Muscle of arm (tissue), 12 donors: ENCODE results near the gene EPB41L3. TPM values are rescaled to one million over a fixed set of nuclear protein-coding genes. Genes with fewer than 3 reads are reported as not detected.
"Not testable (repeated sequence)": the region's sequence is repeated elsewhere in the genome, so short reads cannot be mapped to it uniquely, and the experiment has no call there.

Experiments used
- DNase-seq: peaks from one replicate; pipeline ENCODE4 v3.0.0-alpha.2; 2013
- polyA plus RNA-seq, 12 donors: library from polyadenylated mRNA; unstranded; fragments of 120-200 nt; gene quantifications; one replicate each; pipeline ENCODE4 v1.2.1, GENCODE V29; 2013; ENCODE audit not compliant: insufficient read length in 12 of 12

The EPB41L3 gene
- polyA plus RNA-seq, 12 donors: 100 to 150 (median 118) TPM

DNA sequence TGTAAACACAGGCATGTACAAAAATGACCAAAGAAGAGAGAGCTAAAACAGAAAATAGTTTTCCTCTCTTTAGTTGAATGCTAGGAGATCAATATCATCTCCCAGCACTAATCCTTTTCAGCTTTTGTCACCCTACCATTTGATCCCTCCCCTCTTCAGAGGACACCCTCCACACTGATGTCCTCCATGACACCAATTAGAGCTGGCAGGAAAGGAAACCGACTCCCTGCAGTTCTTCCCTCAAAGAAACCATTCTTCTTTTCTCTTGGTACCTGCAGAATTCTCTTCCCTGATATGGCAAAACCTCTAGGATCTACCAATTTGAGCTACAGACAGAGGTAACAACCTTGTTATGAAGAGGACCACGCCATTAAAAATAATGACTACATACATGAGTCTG is 5.3 kb downstream of the EPB41L3 start:
- DNase-seq: no peak

DNA sequence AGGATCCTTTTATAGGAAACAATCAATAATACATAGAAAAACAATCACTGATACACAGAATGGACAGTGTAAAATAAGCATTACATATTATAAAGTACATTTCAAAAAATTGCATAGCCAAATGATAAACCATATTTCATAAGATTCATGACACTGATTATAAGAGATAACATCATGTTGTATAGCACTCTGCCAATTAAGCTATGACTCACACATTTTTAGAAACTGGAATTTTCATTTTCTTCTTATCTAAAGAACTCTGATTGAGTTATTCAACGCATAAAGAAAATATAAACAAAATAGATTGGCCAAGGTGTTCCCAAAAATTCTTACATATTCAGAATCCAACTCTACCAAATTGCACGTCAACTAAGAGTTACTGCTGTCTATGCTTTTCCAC is 5.9 kb downstream of the EPB41L3 start:
- no peak for DNase-seq

GRCh38 chr18:5534845-5535244 is 9.0 kb downstream of the EPB41L3 start:
- no peak for DNase-seq

DNA sequence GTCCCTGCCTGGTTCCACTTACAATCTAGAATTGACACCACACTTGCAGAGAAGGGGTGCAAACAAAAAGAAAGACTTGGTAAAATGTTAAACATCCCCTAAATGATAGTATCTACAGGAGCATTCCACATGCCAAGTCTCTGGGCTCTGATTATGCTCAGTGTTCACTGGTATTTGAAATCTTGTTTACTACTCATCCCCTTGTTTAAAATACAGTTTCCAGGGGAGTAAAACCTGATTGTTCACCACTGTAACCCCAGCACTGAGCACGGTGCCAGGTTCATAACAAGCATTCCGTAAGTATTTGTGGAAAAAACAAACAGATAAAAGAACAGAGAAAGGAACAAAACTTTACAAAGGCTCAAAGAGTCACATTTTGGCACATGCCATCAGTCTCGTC is 11.7 kb downstream of the EPB41L3 start:
- DNase-seq: no peak

- DNase-seq: no peak
Observed at GRCh38 chr18:5530629-5531178, 13.1 kb downstream of the EPB41L3 start.

DNA sequence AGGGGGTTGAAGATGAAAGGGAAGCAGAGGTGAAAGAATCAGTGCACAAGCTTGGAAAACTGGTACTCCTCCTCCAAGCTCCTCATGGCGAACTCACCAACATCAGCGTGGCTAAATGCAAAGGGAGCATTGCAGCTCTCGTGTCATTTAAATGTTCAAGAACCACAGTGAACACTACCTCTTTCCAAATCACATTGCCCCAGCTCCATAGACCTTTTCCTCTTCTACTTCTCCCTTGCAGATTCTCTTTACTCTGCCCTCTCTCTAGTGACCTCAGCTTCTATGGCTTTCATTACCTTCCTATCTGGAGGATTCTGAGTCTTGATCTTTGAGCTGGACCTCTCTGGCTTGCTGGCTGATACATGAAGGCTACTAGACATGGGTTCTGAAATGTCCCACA is 14.3 kb downstream of the EPB41L3 start:
- DNase-seq: no peak

- no peak for DNase-seq
Observed at GRCh38 chr18:5527603-5528002, 16.2 kb downstream of the EPB41L3 start.

- no peak for DNase-seq
Observed at GRCh38 chr18:5524660-5525059, 19.1 kb downstream of the EPB41L3 start.

- no peak for DNase-seq
Observed at GRCh38 chr18:5521000-5521399, 22.8 kb downstream of the EPB41L3 start.

DNA sequence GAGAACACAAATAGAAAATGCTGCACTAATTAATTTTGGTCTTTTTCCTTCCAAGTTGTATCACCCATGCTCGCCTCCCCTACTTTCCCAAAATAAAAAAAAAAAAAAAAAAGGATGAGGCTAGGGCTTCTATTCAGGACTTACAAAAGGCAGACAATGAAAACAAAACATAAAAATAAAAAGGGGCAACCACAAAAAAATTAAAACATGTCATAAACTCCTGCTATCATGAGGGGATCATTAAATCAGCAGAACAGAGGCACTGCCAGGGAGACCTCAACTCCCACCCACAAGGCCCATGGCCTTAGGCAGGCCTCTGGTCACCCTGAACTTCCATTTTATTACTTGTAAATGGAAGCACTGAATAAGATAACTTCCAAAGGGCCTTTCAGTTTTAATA is 23.3 kb downstream of the EPB41L3 start:
- DNase-seq: no peak

GRCh38 chr18:5519448-5520298 is 24.1 kb downstream of the EPB41L3 start:
- DNase-seq: no peak

DNA sequence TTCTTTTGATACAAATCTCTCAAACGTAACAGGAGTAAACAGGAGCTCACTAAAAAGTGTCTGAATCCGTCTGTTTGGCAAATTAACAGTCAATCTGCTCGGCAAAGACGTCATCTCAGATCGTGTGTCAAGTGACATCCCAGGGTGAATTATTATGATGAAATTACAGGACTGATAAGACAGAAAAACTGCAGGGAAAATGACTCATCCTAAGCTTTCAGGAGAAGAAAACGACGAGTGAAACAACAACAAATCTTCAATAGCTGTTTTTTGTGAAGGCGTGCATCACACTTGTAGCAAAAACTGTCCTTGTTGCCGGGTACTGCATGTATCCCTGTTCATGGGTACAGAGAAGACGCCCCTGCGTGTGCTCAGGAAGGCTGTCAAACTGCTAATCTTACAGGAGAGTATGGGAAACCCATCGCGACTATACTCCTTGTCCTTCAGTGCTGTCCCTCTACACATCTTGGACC is 24.9 kb downstream of the EPB41L3 start:
- no peak for DNase-seq

- DNase-seq: no peak
Observed at GRCh38 chr18:5518179-5518770, 25.5 kb downstream of the EPB41L3 start.

DNA sequence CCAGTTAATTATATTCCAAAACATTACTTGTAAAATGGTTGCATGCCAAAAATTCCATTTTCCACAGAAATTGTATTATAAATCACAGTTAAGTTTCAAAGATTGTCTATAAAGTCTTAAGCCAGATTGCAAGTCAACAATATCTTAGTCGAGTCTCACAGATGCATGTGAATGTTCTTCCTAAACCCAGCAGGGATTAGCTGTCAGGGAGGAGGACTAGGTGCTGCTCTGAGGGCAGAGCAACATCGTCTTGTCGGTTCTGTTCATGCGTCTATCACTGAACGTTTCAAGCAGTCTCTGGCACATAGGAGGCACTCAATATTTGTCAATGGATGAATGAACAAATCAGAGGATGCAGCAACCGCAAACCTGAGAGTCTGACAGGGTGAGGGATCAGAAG is 27.0 kb downstream of the EPB41L3 start:
- DNase-seq: no peak

DNA sequence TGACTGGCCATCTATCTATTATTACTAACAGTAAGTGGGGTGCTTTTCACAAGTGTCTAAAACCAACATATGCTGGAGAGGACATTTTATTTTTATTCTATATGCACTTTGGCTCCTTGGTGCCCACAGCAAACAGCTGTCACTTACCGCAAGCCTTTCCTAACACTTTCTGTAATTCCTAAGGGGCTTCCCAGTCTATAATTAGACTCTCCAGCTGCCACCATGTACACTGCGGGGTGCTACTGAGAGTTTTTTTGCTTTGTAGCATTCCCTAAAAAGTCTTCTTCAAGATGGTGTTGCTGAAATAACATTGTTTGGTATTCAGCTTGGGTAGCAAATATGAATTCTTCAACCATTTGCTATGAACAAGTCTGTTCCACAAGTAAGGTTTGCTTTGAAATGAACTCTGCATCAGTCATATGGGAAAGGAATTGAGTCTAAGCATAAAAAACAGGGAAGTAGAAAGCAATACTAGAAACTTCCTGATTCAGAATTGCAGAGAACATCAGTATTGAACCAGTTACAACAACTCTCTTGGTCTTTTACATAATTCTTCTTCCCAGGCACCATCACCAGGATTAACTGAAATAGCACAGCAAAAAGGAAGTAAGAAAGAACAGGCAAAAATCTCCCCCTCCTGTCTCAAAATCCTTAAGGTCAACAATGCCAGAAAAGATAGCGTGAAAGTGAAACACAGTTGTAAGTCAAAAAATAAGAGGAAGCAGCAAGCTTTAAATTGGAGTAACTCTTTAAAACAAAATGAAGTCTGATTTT is 28.6 kb downstream of the EPB41L3 start:
- no peak for DNase-seq

- no peak for DNase-seq
Observed at GRCh38 chr18:5513947-5514346, 29.9 kb downstream of the EPB41L3 start.

GRCh38 chr18:5512176-5512575 is 31.6 kb downstream of the EPB41L3 start:
- DNase-seq: no peak

DNA sequence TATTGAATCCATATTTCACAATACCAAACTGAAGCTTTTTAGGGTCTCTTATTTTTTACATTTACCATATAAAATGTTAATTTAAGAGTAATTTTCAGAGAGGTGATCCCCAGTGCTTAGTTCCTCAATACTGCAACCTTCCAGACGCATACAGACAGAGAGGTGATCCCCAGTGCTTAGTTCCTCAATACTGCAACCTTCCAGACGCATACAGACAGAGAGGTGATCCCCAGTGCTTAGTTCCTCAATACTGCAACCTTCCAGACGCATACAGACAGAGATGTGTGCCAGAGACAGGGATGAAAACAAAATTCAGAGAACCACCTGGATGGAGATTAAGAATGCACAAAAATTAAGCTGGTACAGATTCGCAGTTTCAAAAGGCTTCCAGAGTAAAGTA is 32.3 kb downstream of the EPB41L3 start:
- not testable (repeated sequence) for DNase-seq

DNA sequence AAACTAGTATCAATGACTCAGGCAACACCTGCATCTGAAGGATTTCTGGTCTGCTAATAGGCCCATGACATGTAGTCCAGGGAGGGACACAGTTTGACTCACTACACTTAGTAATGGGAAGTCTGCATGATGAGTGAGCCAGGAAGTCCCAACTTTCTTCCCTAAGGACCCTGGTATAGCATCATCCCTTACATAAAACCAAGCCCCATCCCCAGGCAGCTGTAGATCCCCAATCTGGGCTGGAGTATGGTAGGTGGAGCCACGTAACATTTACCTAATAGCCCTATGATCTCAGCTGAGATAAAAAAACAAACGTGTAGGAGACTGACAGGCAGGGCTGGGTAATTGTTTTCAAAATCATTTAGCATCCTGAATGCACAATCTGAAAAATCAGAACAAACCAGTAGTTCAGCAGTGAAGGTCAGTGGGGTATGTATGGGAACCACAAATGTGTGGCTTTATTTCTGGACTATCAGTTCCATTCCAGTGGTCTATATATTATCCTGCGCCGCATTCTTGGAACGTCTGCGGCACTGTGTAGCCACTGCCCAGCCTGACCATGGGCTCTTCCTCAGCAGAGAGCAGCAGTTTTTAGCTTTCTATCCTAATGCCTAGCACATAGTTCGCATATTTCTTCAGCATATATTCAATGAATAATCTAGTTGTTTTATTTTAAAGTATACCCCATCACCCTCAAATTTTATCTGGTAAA is 33.5 kb downstream of the EPB41L3 start:
- no peak for DNase-seq

- DNase-seq: no peak
Observed at GRCh38 chr18:5508821-5509220, 35.0 kb downstream of the EPB41L3 start.

GRCh38 chr18:5507756-5508155 is 36.0 kb downstream of the EPB41L3 start:
- no peak for DNase-seq

GRCh38 chr18:5506174-5506573 is 37.6 kb downstream of the EPB41L3 start:
- DNase-seq: no peak
